ENCODE results near the gene MRPS17. TPM values are rescaled to one million over a fixed set of nuclear protein-coding genes. Genes with fewer than 3 reads are reported as not detected.

The MRPS17 gene
- total RNA-seq, 1 donor from 2014 or later: 12.9 TPM

DNA sequence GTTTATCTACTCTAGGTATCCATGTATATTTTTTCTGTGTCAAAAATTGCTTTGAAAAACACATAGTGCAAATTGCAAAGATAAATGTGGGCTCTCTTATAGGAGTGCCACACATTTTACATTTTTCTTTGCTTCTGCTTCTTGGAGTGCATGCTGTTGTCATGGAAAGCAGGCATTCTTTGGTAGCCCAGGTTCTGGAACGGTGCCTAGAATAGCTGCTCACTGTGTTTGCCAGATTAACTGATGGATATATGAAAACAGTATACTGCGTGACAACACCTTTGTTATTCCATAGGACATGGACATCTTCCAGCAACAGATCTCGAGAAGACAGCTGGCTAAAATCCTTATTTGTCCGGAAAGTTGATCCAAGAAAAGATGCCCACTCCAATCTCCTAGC lies 26.2 kb downstream of the MRPS17 start:
- no peak for DNase-seq (ENCODE audit: low read depth)
- Histone ChIP-seq H3K4me3 (ENCODE audit: low read depth, low read length) (no peak overlapping the region), H3K36me3 (ENCODE audit: control insufficient read depth, insufficient read depth, low read length) (no peaks in the 10 kb centered on the region), H3K27me3 (ENCODE audit: control insufficient read depth, insufficient read depth, low read length) (no peaks in the 10 kb centered on the region)
- TF ChIP-seq, protein P1, sequence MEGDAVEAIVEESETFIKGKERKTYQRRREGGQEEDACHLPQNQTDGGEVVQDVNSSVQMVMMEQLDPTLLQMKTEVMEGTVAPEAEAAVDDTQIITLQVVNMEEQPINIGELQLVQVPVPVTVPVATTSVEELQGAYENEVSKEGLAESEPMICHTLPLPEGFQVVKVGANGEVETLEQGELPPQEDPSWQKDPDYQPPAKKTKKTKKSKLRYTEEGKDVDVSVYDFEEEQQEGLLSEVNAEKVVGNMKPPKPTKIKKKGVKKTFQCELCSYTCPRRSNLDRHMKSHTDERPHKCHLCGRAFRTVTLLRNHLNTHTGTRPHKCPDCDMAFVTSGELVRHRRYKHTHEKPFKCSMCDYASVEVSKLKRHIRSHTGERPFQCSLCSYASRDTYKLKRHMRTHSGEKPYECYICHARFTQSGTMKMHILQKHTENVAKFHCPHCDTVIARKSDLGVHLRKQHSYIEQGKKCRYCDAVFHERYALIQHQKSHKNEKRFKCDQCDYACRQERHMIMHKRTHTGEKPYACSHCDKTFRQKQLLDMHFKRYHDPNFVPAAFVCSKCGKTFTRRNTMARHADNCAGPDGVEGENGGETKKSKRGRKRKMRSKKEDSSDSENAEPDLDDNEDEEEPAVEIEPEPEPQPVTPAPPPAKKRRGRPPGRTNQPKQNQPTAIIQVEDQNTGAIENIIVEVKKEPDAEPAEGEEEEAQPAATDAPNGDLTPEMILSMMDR (IDR thresholded peaks at IDR 0.05; ENCODE audit: insufficient read depth, low read length, poor library complexity, severe bottlenecking): no peak

DNA sequence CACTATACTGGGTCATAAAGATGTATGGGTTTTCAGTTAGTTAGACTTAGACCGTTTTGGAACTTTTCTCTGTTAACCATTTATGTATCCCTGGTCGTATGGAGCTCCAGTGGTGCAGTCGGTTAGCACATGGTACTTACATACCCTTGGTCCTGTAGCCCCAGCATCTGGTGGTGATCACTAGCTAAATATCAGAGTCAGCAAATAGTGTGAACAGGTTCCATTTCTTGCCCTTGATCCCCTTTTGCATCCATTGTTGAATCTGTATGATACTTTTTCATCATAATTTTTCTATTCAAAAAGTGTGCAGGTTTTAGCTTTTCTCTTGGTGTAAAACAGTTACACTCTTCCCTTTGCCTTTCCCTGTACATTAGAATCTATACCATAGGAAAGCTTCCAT lies 28.6 kb downstream of the MRPS17 start:
- no peaks in the 10 kb centered on the region for H3K27me3 ChIP-seq (ENCODE audit: control insufficient read depth, insufficient read depth, low read length)
- DNase-seq (ENCODE audit: low read depth): no peak
- no peak overlapping the region for H3K4me3 ChIP-seq (ENCODE audit: low read depth, low read length)
- H3K36me3 ChIP-seq (ENCODE audit: control insufficient read depth, insufficient read depth, low read length): no peaks in the 10 kb centered on the region
- TF ChIP-seq, protein P1 (IDR thresholded peaks at IDR 0.05; ENCODE audit: insufficient read depth, low read length, poor library complexity, severe bottlenecking): no peak

DNA sequence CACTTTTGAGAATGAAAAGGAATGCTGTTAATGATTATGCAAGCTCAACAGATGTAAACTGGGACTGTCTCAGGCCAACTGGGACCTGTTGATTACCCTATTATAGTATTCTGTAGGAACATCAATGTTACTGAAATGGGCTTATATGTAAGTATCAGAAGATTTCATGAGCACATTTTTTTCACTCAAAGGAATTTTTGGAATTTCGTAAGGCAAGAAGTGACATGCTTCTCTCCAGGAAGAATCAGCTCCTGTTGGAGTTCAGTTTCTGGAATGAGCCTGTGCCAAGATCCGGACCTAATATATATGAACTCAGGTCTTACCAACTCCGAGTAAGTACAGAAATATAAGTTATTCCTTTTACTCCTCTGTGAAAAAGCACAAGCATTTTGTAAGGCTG lies 31.9 kb downstream of the MRPS17 start:
- TF ChIP-seq, protein P1 (IDR thresholded peaks at IDR 0.05; ENCODE audit: insufficient read depth, low read length, poor library complexity, severe bottlenecking): no peak
- DNase-seq (ENCODE audit: low read depth): no peak
- H3K36me3 ChIP-seq (ENCODE audit: control insufficient read depth, insufficient read depth, low read length): no peaks in the 10 kb centered on the region
- H3K4me3 ChIP-seq (ENCODE audit: low read depth, low read length): no peak overlapping the region
- H3K27me3 ChIP-seq (ENCODE audit: control insufficient read depth, insufficient read depth, low read length): no peaks in the 10 kb centered on the region

DNA sequence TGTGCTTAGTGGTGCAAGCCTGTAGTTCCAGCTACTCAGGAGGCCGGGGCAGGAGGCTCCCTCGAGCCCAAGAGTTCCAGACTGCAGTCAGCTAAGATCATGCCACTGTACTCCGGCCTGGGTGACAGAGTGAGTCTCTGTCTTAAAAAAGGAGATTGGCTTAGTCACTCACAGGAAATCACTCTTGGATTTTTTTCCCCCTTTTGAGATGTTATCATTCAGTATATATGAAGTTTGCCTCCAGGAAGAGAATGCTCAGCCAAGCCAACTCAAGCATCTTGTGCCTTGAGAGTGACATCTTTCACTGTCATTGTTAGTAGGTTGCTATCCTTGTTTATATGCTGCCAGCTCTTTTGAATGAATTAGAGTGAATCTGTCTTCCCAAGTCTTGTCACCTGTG lies 40.7 kb downstream of the MRPS17 start:
- TF ChIP-seq, protein P1 (IDR thresholded peaks at IDR 0.05; ENCODE audit: insufficient read depth, low read length, poor library complexity, severe bottlenecking): no peak
- Histone ChIP-seq H3K36me3 (ENCODE audit: control insufficient read depth, insufficient read depth, low read length) (no peaks in the 10 kb centered on the region), H3K27me3 (ENCODE audit: control insufficient read depth, insufficient read depth, low read length) (no peaks in the 10 kb centered on the region), H3K4me3 (ENCODE audit: low read depth, low read length) (no peak overlapping the region)
- no peak for DNase-seq (ENCODE audit: low read depth)

DNA sequence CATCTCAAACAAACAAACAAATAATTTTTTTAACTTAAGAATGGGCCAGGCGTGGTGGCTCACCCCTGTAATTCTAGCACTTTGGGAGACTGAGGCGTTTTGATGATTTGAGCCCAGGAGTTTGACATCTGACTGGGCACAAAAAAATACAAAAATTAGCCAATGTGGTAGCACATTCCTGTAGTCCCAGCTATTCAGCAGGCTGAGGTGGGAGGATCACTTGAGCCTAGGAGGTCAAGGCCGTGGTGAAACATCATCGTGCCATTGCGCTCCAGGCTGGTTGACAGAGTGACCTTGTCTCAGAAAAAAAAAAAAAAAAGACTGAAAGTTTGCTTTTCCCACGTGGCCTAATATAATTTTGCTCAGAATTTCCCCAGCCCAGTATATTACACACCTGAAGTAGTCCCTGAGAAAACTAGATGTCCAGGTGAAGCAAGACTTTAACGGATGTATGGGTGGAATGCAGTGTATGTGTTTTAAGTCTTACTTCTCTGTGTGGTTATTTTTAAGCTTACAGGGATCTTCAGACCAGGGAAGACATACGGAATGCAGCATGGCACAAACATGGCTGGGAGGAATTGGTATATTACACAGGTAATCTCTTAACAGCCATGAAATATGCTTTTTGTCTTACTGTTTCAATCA lies 45.3 kb downstream of the MRPS17 start:
- Histone ChIP-seq H3K27me3 (ENCODE audit: control insufficient read depth, insufficient read depth, low read length) (no peaks in the 10 kb centered on the region), H3K4me3 (ENCODE audit: low read depth, low read length) (no peak overlapping the region), H3K36me3 (ENCODE audit: control insufficient read depth, insufficient read depth, low read length) (no peaks in the 10 kb centered on the region)
- DNase-seq (ENCODE audit: low read depth): no peak
- TF ChIP-seq, protein P1 (IDR thresholded peaks at IDR 0.05; ENCODE audit: insufficient read depth, low read length, poor library complexity, severe bottlenecking): no peak

DNA sequence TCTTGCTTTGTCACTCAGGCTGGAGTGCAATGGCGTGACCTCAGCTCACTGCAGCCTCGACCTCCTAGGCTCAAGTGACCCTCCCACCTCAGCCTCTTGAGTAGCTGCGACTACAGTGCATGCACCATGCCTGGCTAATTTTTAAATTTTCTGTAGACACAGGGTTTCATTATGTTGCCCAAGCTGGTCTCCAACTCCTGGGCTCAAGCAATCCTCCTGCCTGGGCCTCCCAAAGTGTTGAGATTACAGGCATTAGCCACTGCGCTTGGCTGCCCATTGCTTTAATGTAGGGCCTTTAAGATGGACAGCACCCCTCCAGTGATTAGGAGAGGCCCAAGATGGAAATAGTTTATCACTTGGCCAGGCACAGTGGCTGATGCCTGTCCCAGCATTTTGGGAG lies 52.1 kb downstream of the MRPS17 start:
- H3K27me3 ChIP-seq (ENCODE audit: control insufficient read depth, insufficient read depth, low read length): no peaks in the 10 kb centered on the region
- no peak for DNase-seq (ENCODE audit: low read depth)
- TF ChIP-seq, protein P1 (IDR thresholded peaks at IDR 0.05; ENCODE audit: insufficient read depth, low read length, poor library complexity, severe bottlenecking): no peak
- no peaks in the 10 kb centered on the region for H3K36me3 ChIP-seq (ENCODE audit: control insufficient read depth, insufficient read depth, low read length)
- H3K4me3 ChIP-seq (ENCODE audit: low read depth, low read length): no peak overlapping the region
